Peyer's patch (tissue), 4 donors: ENCODE measurements around the gene TMBIM6. TPM values are rescaled to one million over a fixed set of nuclear protein-coding genes. Genes with fewer than 3 reads are reported as not detected.
"Not testable (repeated sequence)": the region's sequence is repeated elsewhere in the genome, so short reads cannot be mapped to it uniquely, and the experiment has no call there.

Experiments
- DNase-seq, 3 donors: peaks; one replicate each; pipeline ENCODE4 v3.0.0-alpha.2; 2017 to 2019
- H3K27ac ChIP-seq, 4 donors: fragments of 200-600 bp; sonication (generic); one replicate each; pipeline ENCODE4 v1.5.1; 2016 to 2019
- H3K27me3 ChIP-seq, 2 donors: fragments of 200-600 bp; sonication (generic); one replicate each; pipeline ENCODE4 v1.5.1; 2019
- H3K36me3 ChIP-seq, 3 donors: fragments of 200-600 bp; sonication (generic); one replicate each; pipeline ENCODE4 v1.5.1; 2016 to 2019
- H3K4me1 ChIP-seq, 4 donors: fragments of 200-600 bp; sonication (generic); one replicate each; pipeline ENCODE4 v1.5.1; 2016 to 2019
- H3K4me3 ChIP-seq, 4 donors: fragments of 200-600 bp; sonication (generic); 1 replicate in 3 of 4; 2 replicates in 1 of 4; pipeline ENCODE4 v1.5.1; 2016 to 2019; ENCODE audit warnings: mild to moderate bottlenecking in 1 of 4
- H3K9me3 ChIP-seq, 4 donors: fragments of 200-600 bp; sonication (generic); one replicate each; pipeline ENCODE4 v1.5.1; 2016 to 2019; ENCODE audit warnings: mild to moderate bottlenecking in 1 of 4
- CTCF ChIP-seq, 6 experiments: fragments of 450-650 bp in 4 of 6; fragments of 200-600 bp in 2 of 6; sonication (generic) in 1 of 6; IDR thresholded peaks; one replicate each; pipeline ENCODE4 v1.5.1; 2017 to 2019; ENCODE audit warnings: antibody characterized with exemption in 6 of 6, mild to moderate bottlenecking in 3 of 6, moderate library complexity in 1 of 6
- POLR2A ChIP-seq, 2 donors: fragments of 450-650 bp; IDR thresholded peaks; one replicate each; pipeline ENCODE4 v1.5.1; 2017; ENCODE audit warnings: antibody characterized with exemption in 2 of 2, mild to moderate bottlenecking in 2 of 2, moderate library complexity in 2 of 2
- total RNA-seq, 4 donors: library from RNA; depleted of rRNA; stranded (reverse); fragments of >200 nt; gene quantifications; one replicate each; pipeline ENCODE4 v1.1.0, GENCODE V29; 2016

TMBIM6 gene
- total RNA-seq, 4 donors from 2014 or later: 104 to 1,479 (median 689) TPM

GRCh38 chr12:49720214-49720613 lies 21.1 kb upstream of the TMBIM6 start:
- peak in 2 of 6 experiments; percentile 3 to 11 for TF ChIP-seq CTCF (IDR thresholded peaks at IDR 0.05)
- no peak for TF ChIP-seq POLR2A (IDR thresholded peaks at IDR 0.05)
- DNase-seq: no peak
- Histone ChIP-seq H3K9me3 (no peaks in the 10 kb centered on the region), H3K27ac (no peak overlapping the region), H3K36me3 (no peaks in the 10 kb centered on the region), H3K4me3 (no peak overlapping the region), H3K27me3 (no peaks in the 10 kb centered on the region), H3K4me1 (no peaks in the 10 kb centered on the region)

- not testable (repeated sequence) for H3K4me1 ChIP-seq, H3K27ac ChIP-seq, H3K27me3 ChIP-seq, H3K9me3 ChIP-seq, DNase-seq, H3K4me3 ChIP-seq, H3K36me3 ChIP-seq
Measured at GRCh38 chr12:49721355-49721754, 20.0 kb upstream of the TMBIM6 start.

- no peak for DNase-seq
- Histone ChIP-seq H3K4me3 (no peak overlapping the region), H3K36me3 (no peaks in the 10 kb centered on the region), H3K27me3 (no peaks in the 10 kb centered on the region), H3K27ac (no peak overlapping the region), H3K4me1 (no peaks in the 10 kb centered on the region), H3K9me3 (no peaks in the 10 kb centered on the region)
- no peak for TF ChIP-seq CTCF (IDR thresholded peaks at IDR 0.05)
- no peak for TF ChIP-seq POLR2A (IDR thresholded peaks at IDR 0.05)
Measured at GRCh38 chr12:49728446-49728845, 12.9 kb upstream of the TMBIM6 start.

GRCh38 chr12:49730050-49730449 lies 11.3 kb upstream of the TMBIM6 start:
- Histone ChIP-seq H3K4me3 (no peak overlapping the region), H3K36me3 (no peaks in the 10 kb centered on the region), H3K9me3 (no peaks in the 10 kb centered on the region), H3K27me3 (no peaks in the 10 kb centered on the region), H3K27ac (no peak overlapping the region), H3K4me1 (no peaks in the 10 kb centered on the region)
- DNase-seq: no peak
- TF ChIP-seq CTCF (IDR thresholded peaks at IDR 0.05): no peak
- no peak for TF ChIP-seq POLR2A (IDR thresholded peaks at IDR 0.05)

GRCh38 chr12:49730568-49731101 lies 10.7 kb upstream of the TMBIM6 start:
- DNase-seq: no peak
- no peak overlapping the region for H3K4me3 ChIP-seq
- no peaks in the 10 kb centered on the region for H3K27me3 ChIP-seq
- no peak for TF ChIP-seq POLR2A (IDR thresholded peaks at IDR 0.05)
- no peak for TF ChIP-seq CTCF (IDR thresholded peaks at IDR 0.05)
- H3K9me3 ChIP-seq: no peaks in the 10 kb centered on the region
- H3K4me1 ChIP-seq: no peaks in the 10 kb centered on the region
- no peak overlapping the region for H3K27ac ChIP-seq
- no peaks in the 10 kb centered on the region for H3K36me3 ChIP-seq

GRCh38 chr12:49733219-49734017 lies 7.9 kb upstream of the TMBIM6 start:
- no peaks in the 10 kb centered on the region for H3K9me3 ChIP-seq
- H3K36me3 ChIP-seq: no peaks in the 10 kb centered on the region
- H3K4me3 ChIP-seq: no peak overlapping the region
- DNase-seq: no peak
- TF ChIP-seq CTCF (IDR thresholded peaks at IDR 0.05): no peak
- TF ChIP-seq POLR2A (IDR thresholded peaks at IDR 0.05): no peak
- no peaks in the 10 kb centered on the region for H3K4me1 ChIP-seq
- no peak overlapping the region for H3K27ac ChIP-seq
- no peaks in the 10 kb centered on the region for H3K27me3 ChIP-seq

- H3K27me3 ChIP-seq, H3K36me3 ChIP-seq, H3K27ac ChIP-seq, H3K9me3 ChIP-seq, H3K4me3 ChIP-seq, H3K4me1 ChIP-seq, DNase-seq: not testable (repeated sequence)
Measured at GRCh38 chr12:49734900-49735299, 6.5 kb upstream of the TMBIM6 start.

GRCh38 chr12:49738721-49739120 lies 2.6 kb upstream of the TMBIM6 start:
- H3K36me3 ChIP-seq, H3K4me3 ChIP-seq, H3K27ac ChIP-seq, H3K27me3 ChIP-seq, H3K9me3 ChIP-seq, DNase-seq: not testable (repeated sequence)
- H3K4me1 ChIP-seq: peaks cover 0 to 12% (median 9%) of the 10 kb centered on the region in 4 donors

- H3K4me1 ChIP-seq: peaks cover 0 to 28% (median 13%) of the 10 kb centered on the region in 4 donors
- not testable (repeated sequence) for H3K27me3 ChIP-seq, H3K4me3 ChIP-seq, H3K36me3 ChIP-seq, DNase-seq, H3K9me3 ChIP-seq, H3K27ac ChIP-seq
Measured at GRCh38 chr12:49740277-49740676, 1.1 kb upstream of the TMBIM6 start.
